Effector CD8-positive, alpha-beta T cell (primary cell): ENCODE results near the gene DCLRE1C.
"Not testable (repeated sequence)": the region's sequence is repeated elsewhere in the genome, so short reads cannot be mapped to it uniquely, and the experiment has no call there.

ENCODE experiments used
- DNase-seq: peaks from one replicate; lab custom pipeline; 2025; lab: John Stamatoyannopoulos, UW

The DCLRE1C gene

GRCh38 chr10:14884082-14884481 is 69.8 kb downstream of the DCLRE1C start:
- no peak for DNase-seq

DNA sequence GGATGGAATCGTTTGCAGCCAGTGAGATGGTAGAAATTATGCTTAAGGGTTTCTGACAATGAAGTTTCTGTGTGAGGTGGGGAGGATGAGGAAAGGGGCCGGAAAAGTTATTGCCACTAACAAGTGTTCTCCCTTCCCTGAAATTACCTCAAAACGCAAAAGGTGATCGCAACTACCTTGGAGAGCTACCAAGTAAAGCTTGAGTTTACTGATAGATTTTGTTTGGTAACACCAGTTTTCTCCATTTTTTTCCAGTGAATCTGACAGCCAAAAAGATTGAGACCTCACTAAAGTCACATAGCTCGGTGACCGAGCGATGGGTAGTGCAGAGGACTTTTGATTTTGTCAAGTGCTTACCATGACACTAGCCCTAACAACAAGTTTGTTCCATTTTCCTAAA is 73.7 kb downstream of the DCLRE1C start:
- no peak for DNase-seq

- DNase-seq = no peak
Measured at GRCh38 chr10:14879928-14880193, 74.0 kb downstream of the DCLRE1C start.

GRCh38 chr10:14879124-14879927 is 74.6 kb downstream of the DCLRE1C start:
- peak; percentile 4 for DNase-seq

DNA sequence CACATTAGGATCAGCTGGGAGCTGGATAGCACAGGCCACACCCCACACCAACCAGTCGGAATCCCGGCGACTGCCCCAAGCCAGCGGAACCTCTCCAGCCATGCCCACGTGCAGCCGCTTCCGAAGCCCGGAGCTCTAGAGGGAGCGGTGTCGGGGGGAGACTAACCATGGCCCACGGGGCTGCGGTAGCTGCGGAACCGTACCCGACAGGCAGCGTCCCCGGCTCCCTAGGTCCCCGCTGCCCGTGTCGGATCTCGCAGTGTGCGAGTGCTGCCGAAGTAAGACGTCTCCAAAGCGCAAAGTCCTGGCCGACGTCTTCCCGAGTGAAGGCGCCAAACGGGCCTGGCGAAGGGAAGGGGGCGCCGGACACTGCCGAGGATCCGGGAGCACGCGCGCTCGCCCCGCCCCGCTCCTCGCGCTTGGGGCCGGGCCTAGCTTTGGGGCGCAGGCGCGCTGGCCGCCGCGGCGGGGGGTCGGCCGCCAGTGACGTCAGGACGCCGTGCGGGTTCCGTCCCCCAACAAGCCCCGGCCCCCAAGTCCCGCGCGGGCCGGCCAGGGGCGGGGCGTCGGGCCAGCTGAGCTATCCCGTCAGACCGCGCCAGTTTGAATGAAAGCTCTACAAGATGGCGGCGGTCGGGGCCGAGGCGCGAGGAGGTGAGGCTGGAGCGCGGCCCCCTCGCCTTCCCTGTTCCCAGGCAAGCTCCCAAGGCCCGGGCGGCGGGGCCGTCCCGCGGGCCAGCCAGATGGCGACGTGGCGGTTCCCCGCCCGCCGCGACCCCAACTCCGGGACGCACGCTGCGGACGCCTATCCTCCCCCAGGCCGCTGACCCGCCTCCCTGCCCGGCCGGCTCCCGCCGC is 75.4 kb downstream of the DCLRE1C start, which contains the start of gene SUV39H2:
SUV39H2 (plus strand) TSS at position 601 of the 858 bp plus-strand sequence; CDS start at position 624, 23 bp downstream.
- peak; percentile 85 for DNase-seq

- no peak for DNase-seq
Measured at GRCh38 chr10:14876764-14877163, 77.1 kb downstream of the DCLRE1C start.

GRCh38 chr10:14875941-14876340 is 78.0 kb downstream of the DCLRE1C start:
- no peak for DNase-seq

DNA sequence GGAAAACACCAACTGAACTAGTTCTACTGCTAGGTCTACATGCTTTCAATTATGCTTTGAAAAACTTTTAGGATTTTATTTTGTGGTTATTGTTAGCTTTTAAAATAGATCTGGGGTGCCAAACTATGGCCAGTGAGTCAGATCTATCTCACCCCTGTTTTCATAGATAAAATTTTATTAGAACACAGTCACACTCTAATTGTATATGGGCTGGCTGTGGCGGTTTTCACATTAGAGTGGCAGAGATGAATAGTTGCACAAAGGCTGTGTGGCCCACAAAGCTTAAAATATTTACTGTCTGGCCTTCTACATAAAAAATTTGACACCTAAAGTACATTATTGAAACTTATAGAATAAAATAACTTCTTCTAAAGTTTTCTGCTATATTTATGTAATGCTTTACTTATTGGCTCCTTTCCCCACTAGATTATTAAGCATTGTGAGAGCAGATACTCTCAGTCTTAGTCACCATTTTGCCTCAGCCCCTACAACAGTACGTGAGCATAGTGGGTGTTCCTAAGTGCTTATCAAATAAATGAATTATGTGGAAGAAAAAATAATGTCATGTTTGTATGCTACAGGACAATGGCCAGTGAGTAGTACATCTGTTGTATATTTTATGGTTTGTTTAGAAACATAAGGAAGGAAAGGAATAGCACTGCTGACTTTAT is 80.7 kb downstream of the DCLRE1C start:
- no peak for DNase-seq

DNA sequence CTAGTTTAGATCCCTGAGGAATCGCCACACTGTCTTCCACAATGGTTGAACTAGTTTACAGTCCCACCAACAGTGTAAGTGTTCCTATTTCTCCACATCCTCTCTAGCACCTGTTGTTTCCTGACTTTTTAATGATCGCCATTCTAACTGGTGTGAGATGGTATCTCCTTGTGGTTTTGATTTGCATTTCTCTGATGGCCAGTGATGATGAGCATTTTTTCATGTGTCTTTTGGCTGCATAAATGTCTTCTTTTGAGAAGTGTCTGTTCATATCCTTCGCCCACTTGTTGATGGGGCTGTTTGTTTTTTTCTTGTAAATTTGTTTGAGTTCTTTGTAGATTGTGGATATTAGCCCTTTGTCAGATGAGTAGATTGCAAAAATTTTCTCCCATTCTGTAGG is 89.0 kb downstream of the DCLRE1C start:
- DNase-seq = not testable (repeated sequence)

DNA sequence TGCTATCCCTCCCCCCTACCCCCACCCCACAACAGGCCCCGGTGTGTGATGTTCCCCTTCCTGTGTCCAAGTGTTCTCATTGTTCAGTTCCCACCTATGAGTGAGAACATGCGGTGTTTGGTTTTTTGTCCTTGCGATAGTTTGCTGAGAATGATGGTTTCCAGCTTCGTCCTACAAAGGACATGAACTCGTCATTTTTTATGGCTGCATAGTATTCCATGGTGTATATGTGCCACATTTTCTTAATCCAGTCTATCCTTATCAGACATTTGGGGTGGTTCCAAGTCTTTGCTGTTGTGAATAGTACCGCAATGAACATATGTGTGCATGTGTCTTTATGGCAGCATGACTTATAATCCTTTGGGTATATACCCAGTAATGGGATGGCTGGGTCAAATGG is 89.4 kb downstream of the DCLRE1C start:
- DNase-seq = not testable (repeated sequence)

- no peak for DNase-seq
Measured at GRCh38 chr10:14860791-14861190, 93.1 kb downstream of the DCLRE1C start.

DNA sequence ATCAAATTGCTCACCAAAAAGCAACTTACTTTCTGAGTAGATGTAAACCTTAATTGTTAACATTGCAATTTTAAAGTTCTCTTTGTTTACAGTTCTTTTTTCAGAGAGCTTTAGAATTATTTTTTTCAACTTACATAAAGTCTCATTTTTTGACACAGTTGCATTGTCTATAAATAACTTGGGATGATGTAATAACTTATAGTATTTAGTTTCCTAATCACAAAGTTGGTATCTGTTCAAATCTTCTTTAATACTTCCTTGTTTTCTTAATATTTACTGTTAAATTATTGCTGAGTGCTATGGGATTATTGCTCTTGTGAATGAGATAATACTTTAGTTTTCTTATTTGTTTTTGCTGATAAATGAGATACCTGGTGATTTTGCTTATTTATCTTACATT is 94.1 kb downstream of the DCLRE1C start:
- no peak for DNase-seq

- DNase-seq = no peak
Measured at GRCh38 chr10:14859043-14859442, 94.9 kb downstream of the DCLRE1C start.

DNA sequence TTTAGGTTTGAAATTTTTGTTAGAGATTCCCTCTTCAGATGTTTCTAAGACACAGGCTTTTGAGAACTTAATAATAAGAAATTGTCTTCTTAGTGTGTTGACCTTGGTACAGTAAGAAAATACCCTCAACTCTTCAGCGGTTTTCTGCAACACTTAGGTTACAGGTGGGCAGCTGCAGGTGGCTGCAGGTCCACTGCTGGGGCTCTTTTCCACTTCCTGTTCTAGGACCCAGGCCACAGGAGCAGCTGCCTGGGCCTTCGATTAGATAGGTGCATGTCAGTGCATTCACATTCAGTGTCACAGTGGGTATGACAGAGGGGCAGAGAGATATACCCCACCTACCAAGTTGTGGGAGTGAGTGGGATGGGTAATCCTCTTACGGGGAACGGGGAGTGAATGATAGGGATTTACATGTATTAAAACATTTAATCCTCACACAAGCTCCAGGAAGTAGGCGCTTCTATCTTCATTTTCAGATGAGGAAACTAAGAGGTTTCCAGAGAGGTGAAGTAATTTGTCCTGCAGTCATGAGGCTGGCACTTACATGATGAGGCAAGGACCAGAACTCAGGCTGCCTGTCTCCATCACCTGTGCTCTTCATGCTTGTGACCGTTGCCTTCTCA is 95.4 kb downstream of the DCLRE1C start:
- DNase-seq = no peak

GRCh38 chr10:14855453-14855852 is 98.4 kb downstream of the DCLRE1C start:
- DNase-seq = no peak

- no peak for DNase-seq
Measured at GRCh38 chr10:14852236-14852635, 101.7 kb downstream of the DCLRE1C start.
